ENCODE results near the gene SLC35E2B.
"Not testable (repeated sequence)": the region's sequence is repeated elsewhere in the genome, so short reads cannot be mapped to it uniquely, and the experiment has no call there.

The SLC35E2B gene

DNA sequence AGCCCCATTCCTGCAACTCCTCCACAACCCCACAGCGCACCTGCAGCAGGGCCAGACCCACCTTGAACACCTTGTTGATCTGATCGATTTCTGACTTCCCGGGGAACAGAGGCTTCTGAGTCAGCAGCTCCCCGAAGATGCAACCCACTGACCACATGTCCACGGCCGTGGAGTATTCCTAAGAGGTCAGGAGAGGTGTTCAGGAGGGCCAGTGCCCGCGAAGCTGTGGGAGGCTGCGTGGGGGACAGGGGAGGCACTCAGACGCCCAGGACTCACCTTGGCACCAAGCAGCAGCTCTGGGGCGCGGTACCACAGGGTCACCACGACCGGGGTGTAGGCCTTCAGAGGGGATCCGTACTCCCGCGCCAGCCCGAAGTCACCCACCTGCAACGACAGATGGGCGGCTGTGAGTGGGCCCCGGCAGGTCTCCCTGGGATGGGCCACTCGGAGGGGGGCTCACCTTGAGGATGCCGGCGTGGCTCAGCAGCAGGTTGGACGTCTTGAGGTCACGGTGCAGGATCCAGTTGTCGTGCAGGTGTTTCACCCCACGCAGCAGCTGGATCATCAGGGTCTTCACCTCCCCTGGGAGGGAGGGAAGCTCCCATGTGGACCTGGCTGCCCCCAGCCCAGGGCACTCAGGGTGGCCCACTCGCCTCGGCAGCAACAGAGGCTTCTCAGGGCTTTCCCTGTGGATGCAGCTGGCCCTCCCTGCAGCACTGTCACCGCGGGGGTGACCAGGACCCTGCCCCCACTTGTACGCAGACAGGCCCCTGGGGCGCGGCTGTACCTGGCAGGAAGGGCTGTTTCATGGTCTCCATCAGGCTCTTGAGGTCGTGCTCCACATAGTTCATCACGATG, 55.7 kb downstream of the SLC35E2B start:
- H3K4me3 Mint-ChIP-seq; H3K27ac Mint-ChIP-seq (ENCODE audit: low read depth); ATAC-seq (replicated peaks; ENCODE audit: extremely low read depth, poor library complexity, severe bottlenecking); H3K9me3 Mint-ChIP-seq; DNase-seq (ENCODE audit: low spot score in 2 of 2); H3K27me3 Mint-ChIP-seq; H3K4me1 Mint-ChIP-seq; H3K36me3 Mint-ChIP-seq (ENCODE audit: insufficient read depth): not testable (repeated sequence)

DNA sequence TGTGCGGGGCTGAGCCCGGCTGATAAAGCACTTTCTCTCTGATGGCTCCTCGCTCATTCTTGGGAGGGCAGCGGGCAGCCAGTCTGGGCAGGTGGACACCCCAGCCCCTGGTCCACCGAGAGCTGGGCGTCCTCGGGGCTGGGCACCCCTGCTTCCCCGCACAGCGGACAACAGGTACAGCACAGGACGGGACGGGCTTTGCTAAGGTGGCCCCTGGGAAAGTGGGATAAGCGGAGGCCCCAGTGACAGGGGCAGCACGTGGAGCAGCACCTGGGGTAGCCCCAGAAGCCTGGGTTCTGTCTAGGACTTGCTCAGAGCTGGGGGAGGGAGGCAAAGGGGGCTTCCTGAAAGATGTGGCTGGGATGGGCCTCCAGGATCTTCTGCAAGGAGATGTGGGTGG, 58.0 kb downstream of the SLC35E2B start:
- not testable (repeated sequence) for H3K27ac Mint-ChIP-seq (ENCODE audit: low read depth); H3K4me3 Mint-ChIP-seq; H3K4me1 Mint-ChIP-seq; DNase-seq (ENCODE audit: low spot score in 2 of 2); H3K27me3 Mint-ChIP-seq; H3K9me3 Mint-ChIP-seq; ATAC-seq (replicated peaks; ENCODE audit: extremely low read depth, poor library complexity, severe bottlenecking)
- H3K36me3 Mint-ChIP-seq (ENCODE audit: insufficient read depth) = peaks cover 20% of the 10 kb centered on the region

DNA sequence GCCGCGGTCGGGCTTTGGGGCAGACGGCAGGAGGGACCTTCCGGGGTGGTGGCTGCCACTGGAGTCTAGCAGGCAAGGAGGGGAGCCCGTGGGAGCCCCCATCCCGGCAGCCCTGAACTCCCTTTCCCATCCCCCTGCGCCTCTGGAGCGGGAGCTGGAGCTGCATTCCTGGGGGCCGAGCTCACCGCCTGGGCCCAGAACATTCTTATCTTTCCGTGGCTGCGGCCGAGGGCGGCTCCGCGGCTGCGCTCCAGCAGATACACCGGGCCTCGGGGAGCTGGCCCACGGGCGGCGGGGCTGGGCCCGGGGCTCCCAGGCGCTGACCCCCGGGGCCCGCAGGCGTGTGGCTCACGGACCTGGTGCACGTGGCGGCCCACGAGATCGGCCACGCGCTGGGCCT, 59.2 kb downstream of the SLC35E2B start:
- not testable (repeated sequence) for H3K4me1 Mint-ChIP-seq; H3K27me3 Mint-ChIP-seq; H3K4me3 Mint-ChIP-seq; DNase-seq (ENCODE audit: low spot score in 2 of 2); H3K9me3 Mint-ChIP-seq; H3K27ac Mint-ChIP-seq (ENCODE audit: low read depth); ATAC-seq (replicated peaks; ENCODE audit: extremely low read depth, poor library complexity, severe bottlenecking)
- H3K36me3 Mint-ChIP-seq (ENCODE audit: insufficient read depth) = peaks cover 16% of the 10 kb centered on the region

GRCh38 chr1:1631782-1632420, 60.7 kb downstream of the SLC35E2B start, which contains the start of gene MMP23B:
Gene MMP23B, plus strand, starts transcription at chr1:1632173. Its CDS starts 46 bp downstream, at chr1:1632219.
- Mint-ChIP-seq H3K4me1 (peaks cover 8% of the 10 kb centered on the region), H3K4me3 (peak within 1 kb of the TSS; percentile 85), H3K27me3 (no peaks in the 10 kb centered on the region), H3K27ac (ENCODE audit: low read depth) (peak within 1 kb of the TSS; percentile 94), H3K36me3 (ENCODE audit: insufficient read depth) (peaks cover 17% of the 10 kb centered on the region), H3K9me3 (no peaks in the 10 kb centered on the region)
- no peak for ATAC-seq (replicated peaks; ENCODE audit: extremely low read depth, poor library complexity, severe bottlenecking)
- DNase-seq (ENCODE audit: low spot score in 2 of 2) = no peak

DNA sequence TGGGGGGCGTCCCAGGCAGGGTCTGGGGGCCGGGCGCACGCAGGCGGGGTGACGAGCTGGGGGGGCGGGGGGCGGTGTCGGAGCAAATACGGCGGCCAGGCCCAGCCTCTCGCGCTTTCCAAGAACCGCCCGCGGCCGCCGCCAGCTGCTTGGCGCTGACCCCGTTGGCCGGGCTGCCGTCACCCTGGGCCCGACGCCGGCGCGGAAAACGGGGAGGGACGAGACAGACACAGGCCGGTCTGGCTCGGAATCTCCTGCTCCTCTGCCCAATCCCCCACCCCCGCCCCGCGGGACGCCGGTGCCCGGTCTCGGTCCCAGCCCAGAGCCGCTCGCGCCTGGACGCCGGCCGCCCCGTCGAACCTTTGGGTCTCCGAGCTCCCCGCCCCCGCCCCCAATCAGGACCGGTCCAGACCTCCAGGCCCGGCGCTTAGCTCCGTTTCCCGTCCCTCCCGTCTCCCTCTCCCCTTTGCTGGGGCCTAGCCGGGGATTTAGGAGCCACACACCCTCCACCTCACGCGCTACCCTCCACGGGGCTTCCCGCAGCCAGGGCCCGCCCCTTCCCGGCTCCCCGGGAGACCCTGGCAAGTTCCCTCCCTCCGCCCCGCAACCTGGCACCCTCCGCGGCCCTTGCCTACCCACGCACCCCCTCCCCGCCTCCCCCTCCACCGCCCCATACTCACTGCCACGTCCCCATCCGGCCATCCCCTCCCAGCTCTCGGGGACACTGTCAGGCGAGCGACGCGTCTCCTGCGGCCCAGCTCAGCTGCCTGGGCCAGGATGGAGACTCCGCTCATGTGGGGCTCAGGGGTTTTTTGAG, 61.4 kb downstream of the SLC35E2B start:
- H3K36me3 Mint-ChIP-seq (ENCODE audit: insufficient read depth) = peaks cover 14% of the 10 kb centered on the region
- ATAC-seq (replicated peaks; ENCODE audit: extremely low read depth, poor library complexity, severe bottlenecking) (no peak), DNase-seq (ENCODE audit: low spot score in 2 of 2) (no peak)
- no peaks in the 10 kb centered on the region for H3K27me3 Mint-ChIP-seq
- H3K4me1 Mint-ChIP-seq = peaks cover 8% of the 10 kb centered on the region
- peak overlapping the region; percentile 94 for H3K27ac Mint-ChIP-seq (ENCODE audit: low read depth)
- peak overlapping the region; percentile 85 for H3K4me3 Mint-ChIP-seq
- no peaks in the 10 kb centered on the region for H3K9me3 Mint-ChIP-seq

DNA sequence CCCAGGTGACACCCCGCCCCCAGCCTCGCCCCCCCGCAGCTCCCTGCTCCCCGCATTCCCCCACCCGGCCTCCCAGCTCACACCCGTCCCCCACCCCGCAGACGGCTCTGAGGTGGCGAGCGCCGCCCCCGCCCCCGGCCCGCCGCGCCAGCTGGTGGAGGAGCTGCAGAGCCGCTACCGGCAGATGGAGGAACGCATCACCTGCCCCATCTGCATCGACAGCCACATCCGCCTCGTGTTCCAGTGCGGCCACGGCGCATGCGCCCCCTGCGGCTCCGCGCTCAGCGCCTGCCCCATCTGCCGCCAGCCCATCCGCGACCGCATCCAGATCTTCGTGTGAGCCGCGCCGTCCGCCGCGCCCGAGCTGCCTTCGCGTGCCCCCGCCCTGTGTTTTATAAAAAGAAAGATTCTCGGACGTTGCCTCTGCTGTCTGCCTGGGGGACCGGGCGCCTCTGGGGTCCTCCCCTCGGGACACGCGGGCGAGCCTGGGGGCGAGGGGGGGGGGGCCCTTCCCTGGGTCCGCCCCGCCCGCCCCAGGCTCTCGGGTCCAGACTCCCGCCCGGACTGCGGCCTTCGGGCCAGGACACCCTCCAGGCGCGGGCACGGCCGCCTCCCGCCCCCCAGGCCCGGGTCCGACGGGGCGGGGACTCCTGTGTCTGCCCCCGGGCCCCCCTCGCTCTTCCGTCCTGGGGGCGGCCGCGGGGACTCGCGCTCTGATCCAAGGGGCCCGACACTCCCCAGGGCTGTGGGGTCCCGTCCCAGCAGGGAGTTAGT, 62.2 kb downstream of the SLC35E2B start:
- ATAC-seq (replicated peaks; ENCODE audit: extremely low read depth, poor library complexity, severe bottlenecking) (peak; percentile 71), DNase-seq (ENCODE audit: low spot score in 2 of 2) (peak; percentile 90 to 97)
- Mint-ChIP-seq H3K36me3 (ENCODE audit: insufficient read depth) (peaks cover 14% of the 10 kb centered on the region), H3K4me3 (peak overlapping the region; percentile 85), H3K27ac (ENCODE audit: low read depth) (peak overlapping the region; percentile 94), H3K9me3 (no peaks in the 10 kb centered on the region), H3K27me3 (no peaks in the 10 kb centered on the region), H3K4me1 (peaks cover 8% of the 10 kb centered on the region)

DNA sequence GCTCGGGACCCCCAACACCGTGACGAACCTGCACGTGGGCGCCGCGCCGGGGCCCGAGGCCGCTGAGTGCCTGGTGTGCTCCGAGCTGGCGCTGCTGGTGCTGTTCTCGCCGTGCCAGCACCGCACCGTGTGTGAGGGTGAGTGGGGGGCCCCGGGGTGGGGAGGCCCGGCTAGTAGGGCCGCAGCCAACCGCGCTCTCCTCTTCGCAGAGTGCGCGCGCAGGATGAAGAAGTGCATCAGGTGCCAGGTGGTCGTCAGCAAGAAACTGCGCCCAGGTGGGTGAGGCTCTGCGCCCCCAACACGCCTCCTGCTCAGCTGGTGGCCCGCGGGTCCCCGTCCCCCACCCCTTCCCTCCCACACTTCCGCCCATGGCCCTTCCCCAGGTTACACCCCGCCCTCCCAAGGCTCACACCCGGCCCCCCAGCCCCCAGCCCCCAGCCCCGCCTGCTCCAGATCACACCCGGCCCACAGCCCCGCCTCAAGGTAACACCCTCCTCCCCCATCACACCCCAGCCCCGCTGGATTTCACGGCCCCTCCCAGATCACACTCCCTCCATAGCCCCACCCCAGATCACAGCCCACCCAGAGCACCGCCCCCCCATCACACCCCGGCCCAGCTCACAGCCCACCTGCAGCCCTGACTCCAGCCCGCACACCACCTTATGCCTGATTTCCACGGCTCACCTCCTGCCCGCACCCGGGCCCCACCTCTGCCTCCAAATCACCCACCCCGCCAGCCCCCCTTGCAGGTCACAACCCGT, 63.0 kb downstream of the SLC35E2B start:
- peak; percentile 66 for ATAC-seq (replicated peaks; ENCODE audit: extremely low read depth, poor library complexity, severe bottlenecking)
- H3K4me3 Mint-ChIP-seq = peak overlapping the region; percentile 85
- H3K4me1 Mint-ChIP-seq = peaks cover 8% of the 10 kb centered on the region
- peak; percentile 68 to 90 for DNase-seq (ENCODE audit: low spot score in 2 of 2)
- H3K36me3 Mint-ChIP-seq (ENCODE audit: insufficient read depth) = peaks cover 14% of the 10 kb centered on the region
- H3K27me3 Mint-ChIP-seq = no peaks in the 10 kb centered on the region
- H3K9me3 Mint-ChIP-seq = no peaks in the 10 kb centered on the region
- H3K27ac Mint-ChIP-seq (ENCODE audit: low read depth) = peak overlapping the region; percentile 94

DNA sequence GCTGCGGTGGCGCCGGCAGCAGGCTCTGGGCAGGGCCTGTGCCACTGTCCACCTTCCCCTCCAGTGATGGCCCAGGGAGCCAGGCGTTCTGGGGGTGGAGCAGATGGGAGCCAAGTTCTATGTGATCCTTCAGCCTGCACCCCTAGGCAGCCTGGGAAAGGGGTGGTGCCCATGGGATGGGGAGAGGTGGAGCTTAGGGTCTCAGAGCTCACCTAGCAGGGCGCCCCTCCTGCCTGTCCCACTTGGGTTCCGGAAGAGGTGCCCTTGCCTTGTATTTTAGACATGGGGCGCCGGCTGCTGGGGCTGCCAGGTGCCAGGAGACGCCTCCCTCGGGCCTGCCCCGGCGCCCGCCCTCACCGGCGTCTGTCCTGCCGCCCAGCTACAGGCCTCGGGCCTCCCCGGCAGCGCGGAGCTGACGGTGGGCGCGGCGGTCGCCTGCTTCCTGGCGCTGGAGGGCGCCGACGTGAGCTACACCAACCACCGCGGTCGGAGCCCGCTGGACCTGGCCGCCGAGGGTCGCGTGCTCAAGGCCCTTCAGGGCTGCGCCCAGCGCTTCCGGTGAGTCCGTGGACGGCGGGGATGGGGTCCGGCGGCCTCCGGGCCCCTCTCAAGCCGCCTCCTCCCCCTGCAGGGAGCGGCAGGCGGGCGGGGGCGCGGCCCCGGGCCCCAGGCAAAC, 63.7 kb downstream of the SLC35E2B start:
- H3K27ac Mint-ChIP-seq (ENCODE audit: low read depth) = peak overlapping the region; percentile 94

DNA sequence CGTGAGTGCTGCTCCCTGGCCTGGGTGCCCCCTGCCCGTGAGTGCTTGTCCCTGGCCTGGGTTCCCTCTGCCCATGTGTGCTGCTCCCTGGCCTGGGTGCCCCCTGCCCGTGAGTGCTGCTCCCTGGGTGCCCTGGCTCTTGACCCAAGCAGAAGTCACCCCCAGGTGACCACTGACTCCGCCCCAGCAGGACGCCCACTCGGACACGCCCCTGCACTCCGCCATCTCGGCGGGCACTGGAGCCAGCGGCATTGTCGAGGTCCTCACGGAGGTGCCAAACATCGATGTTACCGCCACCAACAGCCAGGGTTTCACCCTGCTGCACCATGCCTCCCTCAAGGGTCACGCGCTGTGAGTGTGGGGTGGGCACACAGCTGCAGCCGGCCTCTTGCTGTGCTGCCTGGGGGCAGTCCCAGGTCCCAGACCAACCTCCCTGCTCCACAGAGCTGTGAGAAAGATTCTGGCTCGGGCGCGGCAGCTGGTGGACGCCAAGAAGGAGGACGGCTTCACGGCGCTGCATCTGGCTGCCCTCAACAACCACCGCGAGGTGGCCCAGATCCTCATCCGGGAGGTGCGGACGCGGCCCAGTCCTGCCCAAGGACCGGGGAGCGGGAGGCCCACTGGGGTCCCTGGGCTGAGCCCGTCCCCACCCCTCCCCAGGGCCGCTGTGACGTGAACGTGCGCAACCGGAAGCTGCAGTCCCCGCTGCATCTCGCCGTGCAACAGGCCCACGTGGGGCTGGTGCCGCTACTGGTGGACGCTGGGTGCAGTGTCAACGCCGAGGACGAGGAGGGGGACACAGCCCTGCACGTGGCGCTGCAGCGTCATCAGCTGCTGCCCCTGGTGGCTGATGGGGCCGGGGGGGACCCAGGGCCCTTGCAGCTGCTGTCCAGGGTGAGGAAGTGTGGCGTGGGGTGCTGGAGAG, 64.5 kb downstream of the SLC35E2B start:
- peaks cover 8% of the 10 kb centered on the region for H3K4me1 Mint-ChIP-seq
- peaks cover 14% of the 10 kb centered on the region for H3K36me3 Mint-ChIP-seq (ENCODE audit: insufficient read depth)
- no peaks in the 10 kb centered on the region for H3K27me3 Mint-ChIP-seq
- no peak for ATAC-seq (replicated peaks; ENCODE audit: extremely low read depth, poor library complexity, severe bottlenecking)
- H3K27ac Mint-ChIP-seq (ENCODE audit: low read depth) = no peak overlapping the region
- DNase-seq (ENCODE audit: low spot score in 2 of 2) = no peak
- H3K4me3 Mint-ChIP-seq = peak overlapping the region; percentile 68
- H3K9me3 Mint-ChIP-seq = no peaks in the 10 kb centered on the region

More for the DNA sequence above, 63.7 kb downstream of the SLC35E2B start:
- H3K36me3 Mint-ChIP-seq (ENCODE audit: insufficient read depth) = peaks cover 14% of the 10 kb centered on the region
- peak overlapping the region; percentile 85 for H3K4me3 Mint-ChIP-seq
- DNase-seq (ENCODE audit: low spot score in 2 of 2) (no peak), ATAC-seq (replicated peaks; ENCODE audit: extremely low read depth, poor library complexity, severe bottlenecking) (no peak)
- no peaks in the 10 kb centered on the region for H3K27me3 Mint-ChIP-seq
- no peaks in the 10 kb centered on the region for H3K9me3 Mint-ChIP-seq
- peaks cover 8% of the 10 kb centered on the region for H3K4me1 Mint-ChIP-seq

- Mint-ChIP-seq H3K36me3 (ENCODE audit: insufficient read depth) (peaks cover 14% of the 10 kb centered on the region), H3K27ac (ENCODE audit: low read depth) (peak overlapping the region; percentile 57), H3K4me1 (peaks cover 8% of the 10 kb centered on the region), H3K27me3 (no peaks in the 10 kb centered on the region), H3K9me3 (no peaks in the 10 kb centered on the region), H3K4me3 (no peak overlapping the region)
- DNase-seq (ENCODE audit: low spot score in 2 of 2) = no peak
- no peak for ATAC-seq (replicated peaks; ENCODE audit: extremely low read depth, poor library complexity, severe bottlenecking)
These were observed 65.2 kb downstream of the SLC35E2B start for GRCh38 chr1:1627261-1627828.

Data from central memory CD8-positive, alpha-beta T cell (primary cell).